ENCODE measurements around the gene KLHL36.
"Not testable (repeated sequence)": the region's sequence is repeated elsewhere in the genome, so short reads cannot be mapped to it uniquely, and the experiment has no call there.

KLHL36 gene

GRCh38 chr16:84667600-84668309 lies 19.4 kb downstream of the KLHL36 start:
- DNase-seq (ENCODE audit: low read depth, low spot score), result no peak

GRCh38 chr16:84670063-84670462 lies 21.8 kb downstream of the KLHL36 start:
- DNase-seq (ENCODE audit: low read depth, low spot score), result no peak

GRCh38 chr16:84672276-84673202 lies 24.2 kb downstream of the KLHL36 start:
- peak; percentile 52 for DNase-seq (ENCODE audit: low read depth, low spot score)

GRCh38 chr16:84673203-84673535 lies 24.9 kb downstream of the KLHL36 start:
- no peak for DNase-seq (ENCODE audit: low read depth, low spot score)

- DNase-seq (ENCODE audit: low read depth, low spot score), result no peak
These were observed 25.2 kb downstream of the KLHL36 start for GRCh38 chr16:84673561-84673960.

GRCh38 chr16:84675423-84675822 lies 27.1 kb downstream of the KLHL36 start:
- DNase-seq (ENCODE audit: low read depth, low spot score), result no peak

GRCh38 chr16:84675884-84676283 lies 27.6 kb downstream of the KLHL36 start:
- DNase-seq (ENCODE audit: low read depth, low spot score), result no peak

GRCh38 chr16:84677017-84677803 lies 28.9 kb downstream of the KLHL36 start:
- DNase-seq (ENCODE audit: low read depth, low spot score), result no peak

GRCh38 chr16:84677849-84678248 lies 29.5 kb downstream of the KLHL36 start:
- no peak for DNase-seq (ENCODE audit: low read depth, low spot score)

- no peak for DNase-seq (ENCODE audit: low read depth, low spot score)
These were observed 30.2 kb downstream of the KLHL36 start for GRCh38 chr16:84678541-84678940.

GRCh38 chr16:84680165-84680842 lies 32.0 kb downstream of the KLHL36 start:
- DNase-seq (ENCODE audit: low read depth, low spot score), result no peak

- DNase-seq (ENCODE audit: low read depth, low spot score), result no peak
These were observed 32.7 kb downstream of the KLHL36 start for GRCh38 chr16:84680843-84681629.

GRCh38 chr16:84683691-84684591 lies 35.6 kb downstream of the KLHL36 start:
- DNase-seq (ENCODE audit: low read depth, low spot score), result no peak

- DNase-seq (ENCODE audit: low read depth, low spot score), result no peak
These were observed 36.3 kb downstream of the KLHL36 start for GRCh38 chr16:84684592-84684965.

- DNase-seq (ENCODE audit: low read depth, low spot score), result no peak
These were observed 36.9 kb downstream of the KLHL36 start for GRCh38 chr16:84685210-84685609.

- DNase-seq (ENCODE audit: low read depth, low spot score), result no peak
These were observed 38.5 kb downstream of the KLHL36 start for GRCh38 chr16:84686707-84687298.

- DNase-seq (ENCODE audit: low read depth, low spot score), result no peak
These were observed 39.4 kb downstream of the KLHL36 start for GRCh38 chr16:84687715-84688114.

- DNase-seq (ENCODE audit: low read depth, low spot score), result not testable (repeated sequence)
These were observed 39.9 kb downstream of the KLHL36 start for GRCh38 chr16:84688163-84688562.

- no peak for DNase-seq (ENCODE audit: low read depth, low spot score)
These were observed 40.8 kb downstream of the KLHL36 start for GRCh38 chr16:84689111-84689510.

Data from activated naive CD8-positive, alpha-beta T cell treated with anti-CD3 and anti-CD28 coated beads, Interleukin-2, amount 50 U/mL, for 16 hours (primary cell).